ENCODE results near the gene CATSPERZ.
A peak's percentile ranks its signal among the peaks of the same experiment; 100 is the strongest.

The CATSPERZ gene

DNA sequence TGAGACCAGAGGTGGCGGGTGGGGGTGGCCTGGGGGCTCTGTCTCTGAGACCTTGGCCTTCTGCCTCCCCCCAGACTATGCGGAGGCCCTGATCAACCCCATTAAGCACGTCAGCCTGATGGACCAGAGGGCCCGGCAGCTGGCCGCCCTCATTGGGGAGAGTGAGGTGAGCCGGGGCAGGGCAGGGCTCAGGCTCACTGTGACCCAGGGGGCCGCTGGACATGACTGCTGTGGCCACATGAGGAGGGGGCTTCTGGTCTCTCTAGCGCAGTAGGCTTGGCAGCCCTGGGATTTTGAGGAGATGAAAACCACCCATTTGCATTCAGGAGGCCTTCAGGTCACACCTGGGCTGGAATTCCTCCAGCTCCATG, 36.2 kb upstream of the CATSPERZ start:
- no peak for DNase-seq (ENCODE audit: low read depth in 2 of 2)

GRCh38 chr11:64264371-64264852, 35.7 kb upstream of the CATSPERZ start:
- no peak for DNase-seq (ENCODE audit: low read depth in 2 of 2)

GRCh38 chr11:64265176-64266160, 34.7 kb upstream of the CATSPERZ start:
- no peak for DNase-seq (ENCODE audit: low read depth in 2 of 2)

DNA sequence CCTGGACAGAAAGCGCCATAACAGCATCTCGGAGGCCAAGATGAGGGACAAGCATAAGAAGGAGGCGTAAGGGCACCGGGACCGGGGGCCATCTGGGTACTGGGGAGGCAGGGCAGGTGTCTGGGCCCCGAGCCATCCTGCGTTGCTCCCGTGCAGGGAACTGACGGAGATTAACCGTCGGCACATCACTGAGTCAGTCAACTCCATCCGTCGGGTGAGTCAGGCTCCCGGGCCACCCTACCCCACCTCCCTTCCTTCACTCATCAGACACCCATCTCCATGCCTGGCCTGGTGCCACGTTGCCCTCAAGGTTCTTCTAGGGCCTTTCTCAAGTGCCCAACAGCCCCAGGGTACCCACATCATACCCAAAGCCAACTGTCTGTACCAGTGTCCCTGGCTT, 33.8 kb upstream of the CATSPERZ start:
- DNase-seq (ENCODE audit: low read depth in 2 of 2): no peak

DNA sequence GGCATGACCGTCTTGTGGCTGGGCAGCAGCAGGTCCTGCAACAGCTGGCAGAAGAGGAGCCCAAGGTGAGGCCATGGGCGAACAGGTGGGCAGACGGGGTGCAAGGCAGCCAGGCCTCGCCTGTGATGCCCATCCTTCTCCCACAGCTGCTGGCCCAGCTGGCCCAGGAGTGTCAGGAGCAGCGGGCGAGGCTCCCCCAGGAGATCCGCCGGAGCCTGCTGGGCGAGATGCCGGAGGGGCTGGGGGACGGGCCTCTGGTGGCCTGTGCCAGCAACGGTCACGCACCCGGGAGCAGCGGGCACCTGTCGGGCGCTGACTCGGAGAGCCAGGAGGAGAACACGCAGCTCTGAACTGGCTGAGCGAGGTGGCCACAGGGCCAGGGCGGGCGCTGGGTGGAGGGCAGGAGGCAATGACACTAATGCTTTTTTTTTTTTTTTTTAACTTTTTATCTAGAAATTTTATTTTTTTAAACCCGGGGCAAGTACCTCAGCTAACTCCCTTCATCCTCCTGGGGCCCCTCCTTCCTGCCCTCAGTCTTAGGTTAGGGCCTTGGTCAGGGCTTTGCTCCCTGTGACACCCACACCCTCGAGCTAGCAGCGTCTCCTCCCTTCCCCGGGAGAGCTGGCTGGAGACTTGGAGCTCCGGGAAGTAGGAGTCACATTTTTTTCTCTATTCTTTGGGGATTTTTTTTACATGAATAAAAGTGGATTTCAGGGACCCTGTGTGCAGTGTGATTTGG, 32.8 kb upstream of the CATSPERZ start:
- no peak for DNase-seq (ENCODE audit: low read depth in 2 of 2)

DNA sequence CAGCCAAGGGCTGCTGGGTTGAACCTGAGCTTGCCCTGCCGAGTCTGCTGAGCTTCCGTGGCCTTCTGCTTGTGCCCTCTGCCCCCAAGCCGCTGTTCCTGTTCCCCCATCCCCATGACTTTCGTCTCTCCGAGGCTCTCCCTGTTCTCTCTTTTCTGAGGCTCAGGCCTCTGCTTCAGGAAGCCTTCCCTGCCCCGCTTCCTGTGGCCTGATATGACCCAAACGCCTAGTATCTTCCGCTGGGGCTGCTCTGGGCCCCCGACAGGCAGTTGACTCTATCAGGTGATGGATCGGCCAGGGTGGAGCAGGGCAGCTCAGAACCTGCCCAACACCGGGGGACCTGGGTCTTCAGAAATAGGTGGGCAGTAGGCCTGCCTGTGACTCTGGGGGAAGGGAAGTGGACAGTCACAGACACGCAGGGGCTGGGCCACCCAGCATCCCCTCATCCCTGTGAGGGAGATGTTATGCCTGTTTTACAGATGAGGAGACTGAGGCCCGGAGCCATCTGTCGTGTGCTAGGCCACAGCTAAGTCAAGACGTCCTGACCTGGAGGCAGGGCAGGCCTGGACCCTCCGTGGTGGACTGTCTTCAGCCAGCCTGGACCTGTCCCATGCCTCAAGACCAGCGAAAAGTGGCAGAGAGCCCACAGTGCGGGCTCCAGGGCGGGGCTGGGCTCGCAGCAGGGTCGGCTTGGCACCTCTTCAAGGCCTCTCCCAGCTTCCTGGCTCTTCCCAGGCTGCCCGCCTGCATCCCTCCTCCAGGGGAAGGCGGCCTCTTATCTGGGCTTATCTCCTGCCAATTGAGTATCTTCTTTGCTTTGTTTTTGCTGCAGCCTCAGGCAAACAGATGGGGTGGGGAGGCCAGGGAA, 31.9 kb upstream of the CATSPERZ start:
- DNase-seq (ENCODE audit: low read depth in 2 of 2): no peak

DNA sequence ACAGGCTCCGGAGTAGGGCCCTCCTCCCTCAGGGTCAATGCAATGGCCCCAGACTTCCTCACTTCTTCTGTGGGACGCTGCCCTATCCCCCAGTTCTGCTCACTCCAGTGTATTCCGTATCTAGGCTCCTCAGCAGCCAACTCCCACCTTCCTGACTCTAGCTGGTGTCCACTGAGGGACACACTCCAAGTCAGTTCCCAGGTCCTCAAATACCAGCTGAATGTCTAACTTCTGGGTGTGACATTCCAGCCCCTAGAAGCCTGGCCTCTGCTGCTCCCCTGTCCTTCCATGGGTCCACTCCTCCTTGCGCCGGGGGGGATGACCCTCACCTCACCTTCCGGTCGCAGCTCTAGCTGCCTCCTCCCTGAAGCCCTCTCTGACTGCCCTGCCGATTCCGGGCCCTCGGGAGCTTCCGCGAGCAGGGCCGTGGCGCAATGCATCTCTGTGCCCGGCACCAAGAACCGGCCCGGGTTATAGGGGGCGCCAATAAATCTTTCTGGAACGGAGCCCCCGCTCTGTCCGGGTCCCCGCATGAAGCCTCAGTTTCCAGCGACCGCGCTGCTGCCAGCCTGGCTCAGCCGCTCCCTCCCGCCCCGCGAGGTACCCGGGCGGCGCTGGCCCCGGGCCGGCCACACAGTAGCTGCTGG, 31.1 kb upstream of the CATSPERZ start:
- DNase-seq (ENCODE audit: low read depth in 2 of 2): no peak

DNA sequence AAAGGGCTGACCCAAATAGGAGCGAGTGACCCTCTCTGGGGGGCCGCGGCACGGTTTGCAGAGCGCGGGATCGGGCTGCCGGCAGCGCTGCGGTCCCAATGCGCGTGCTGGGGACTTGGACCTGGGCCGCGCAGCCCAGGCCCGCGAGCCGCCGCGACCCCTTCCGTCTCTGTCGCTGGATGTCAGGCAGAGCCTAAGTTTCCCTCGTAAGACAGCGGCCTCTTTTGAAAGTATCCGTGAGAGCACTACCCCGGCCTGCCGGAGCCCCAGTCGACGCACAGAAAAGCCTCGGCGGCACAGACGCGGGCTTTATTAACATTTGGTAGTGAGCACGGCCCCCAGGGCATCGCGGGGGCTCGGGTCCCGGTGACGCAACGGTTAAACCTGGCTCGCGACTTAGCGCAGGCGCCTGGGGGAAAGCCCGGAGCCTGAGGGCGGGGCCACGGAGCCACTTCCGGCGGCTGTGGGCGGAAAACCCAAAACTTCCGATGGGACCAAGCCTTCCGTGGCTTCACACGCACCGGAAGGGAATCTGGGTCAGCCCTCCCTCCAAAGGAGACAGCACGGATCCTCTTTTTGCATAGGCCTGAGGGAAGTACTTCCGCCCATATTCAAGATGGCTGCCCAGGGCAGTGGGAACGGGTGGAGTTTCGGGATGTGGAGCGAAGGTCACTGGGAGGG, 30.5 kb upstream of the CATSPERZ start:
- DNase-seq (ENCODE audit: low read depth in 2 of 2): peak; percentile 94 to 96

DNA sequence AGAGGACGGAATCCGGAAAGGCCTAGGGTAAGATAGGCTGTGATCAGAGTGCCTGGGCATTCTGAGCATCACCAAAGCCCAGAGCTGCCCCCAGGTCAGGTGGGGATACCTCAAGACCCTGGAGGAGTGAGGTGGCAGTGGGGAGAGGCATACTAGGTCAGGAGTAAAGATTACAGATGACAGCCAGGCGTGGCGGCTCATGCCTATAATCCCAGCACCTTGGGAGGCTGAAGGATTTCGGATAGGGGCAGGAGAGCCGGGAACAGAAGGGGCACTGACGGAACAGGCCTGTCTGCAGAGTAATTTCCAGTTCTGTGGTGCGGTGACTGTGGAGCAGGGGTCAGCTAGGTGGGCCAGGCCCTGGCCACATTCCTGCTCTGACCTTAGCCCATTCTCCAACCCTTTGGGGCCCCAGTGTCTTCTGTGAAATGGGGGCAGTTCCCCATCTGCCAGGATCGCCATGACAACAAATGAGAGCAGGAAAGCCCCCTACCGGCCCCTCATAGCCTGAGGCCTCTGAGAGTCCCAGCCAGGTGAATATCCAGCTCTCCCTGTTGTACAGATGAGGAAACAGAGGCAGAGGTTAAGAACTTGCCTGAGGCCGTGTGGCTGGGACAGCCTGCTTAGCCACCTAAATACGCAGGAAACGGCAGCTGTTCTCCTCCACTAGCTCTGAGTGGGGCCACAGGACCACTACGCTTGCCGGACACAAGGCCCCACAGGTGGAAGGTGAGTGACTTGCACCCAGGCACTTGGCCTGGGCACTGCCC, 24.9 kb upstream of the CATSPERZ start:
- no peak for DNase-seq (ENCODE audit: low read depth in 2 of 2)

- DNase-seq (ENCODE audit: low read depth in 2 of 2): no peak
These were observed 24.3 kb upstream of the CATSPERZ start for GRCh38 chr11:64275841-64276240.

DNA sequence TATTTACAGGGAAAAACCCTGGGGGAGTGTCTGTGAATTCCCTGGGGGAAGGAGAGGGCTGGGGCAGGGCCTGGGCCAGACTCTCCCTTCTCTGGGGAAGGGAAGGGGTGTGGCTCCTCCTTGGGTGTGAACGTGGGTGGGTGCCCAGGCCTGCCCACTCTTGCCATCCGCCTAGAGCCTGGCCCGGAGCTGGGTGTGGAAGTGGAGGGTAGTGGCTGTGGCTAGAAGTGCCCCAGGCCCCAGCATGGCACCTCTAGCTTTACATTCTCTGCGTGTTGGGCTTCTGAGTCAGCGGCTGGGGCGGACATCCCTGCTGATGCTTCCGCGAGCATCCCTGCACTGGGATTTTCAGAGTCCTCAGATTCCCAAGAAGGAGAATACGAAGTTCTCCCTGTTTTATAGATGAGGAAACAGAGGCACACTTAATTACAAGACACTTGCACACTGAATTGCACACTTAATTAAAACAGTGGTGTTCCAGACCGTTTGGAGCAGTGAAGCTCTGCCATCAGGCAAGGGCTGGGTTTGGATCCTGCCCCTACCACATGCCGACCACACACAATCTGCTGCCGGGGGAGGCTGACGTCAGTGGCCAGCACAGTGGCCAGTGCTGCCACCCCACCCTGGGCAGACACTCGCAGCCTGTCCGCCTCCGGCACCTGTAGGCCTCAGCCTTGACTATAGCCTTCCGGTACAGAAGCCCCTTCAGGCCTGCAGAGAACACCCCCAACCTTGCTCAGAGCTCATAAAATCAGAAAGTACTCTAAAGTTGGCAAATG, 23.3 kb upstream of the CATSPERZ start:
- DNase-seq (ENCODE audit: low read depth in 2 of 2): no peak

DNA sequence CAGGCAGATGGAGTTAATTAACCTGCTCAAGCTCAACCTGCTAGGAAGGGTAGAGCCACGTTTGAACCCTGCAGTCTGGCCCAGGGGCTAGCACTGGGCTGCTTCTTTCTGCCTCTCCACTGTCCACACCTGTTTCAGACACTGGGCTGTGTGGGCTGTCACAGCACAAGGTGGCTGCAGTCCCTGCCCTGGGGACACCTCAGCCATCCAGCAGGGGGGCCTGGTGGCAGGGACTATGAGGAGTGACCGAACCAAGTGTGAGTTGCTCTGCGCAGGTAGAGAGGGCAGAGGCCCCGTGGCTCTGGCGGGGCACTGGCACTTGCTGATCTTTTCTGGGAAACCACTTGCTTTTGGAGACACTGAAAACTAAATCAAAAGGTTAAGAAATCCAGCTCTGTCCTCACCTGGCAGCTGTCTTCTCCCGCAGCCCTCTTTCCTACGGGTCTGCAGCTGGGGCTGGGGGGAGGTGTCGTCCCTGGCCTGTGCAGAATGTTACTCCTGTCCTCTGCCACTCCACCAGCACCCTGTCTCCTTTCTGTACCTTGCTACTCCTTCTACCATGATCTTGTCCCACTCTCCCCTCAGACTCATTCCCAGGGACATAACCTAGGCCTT, 21.5 kb upstream of the CATSPERZ start:
- DNase-seq (ENCODE audit: low read depth in 2 of 2): no peak

- no peak for DNase-seq (ENCODE audit: low read depth in 2 of 2)
These were observed 18.0 kb upstream of the CATSPERZ start for GRCh38 chr11:64281957-64282770.

- no peak for DNase-seq (ENCODE audit: low read depth in 2 of 2)
These were observed 17.1 kb upstream of the CATSPERZ start for GRCh38 chr11:64283092-64283491.

DNA sequence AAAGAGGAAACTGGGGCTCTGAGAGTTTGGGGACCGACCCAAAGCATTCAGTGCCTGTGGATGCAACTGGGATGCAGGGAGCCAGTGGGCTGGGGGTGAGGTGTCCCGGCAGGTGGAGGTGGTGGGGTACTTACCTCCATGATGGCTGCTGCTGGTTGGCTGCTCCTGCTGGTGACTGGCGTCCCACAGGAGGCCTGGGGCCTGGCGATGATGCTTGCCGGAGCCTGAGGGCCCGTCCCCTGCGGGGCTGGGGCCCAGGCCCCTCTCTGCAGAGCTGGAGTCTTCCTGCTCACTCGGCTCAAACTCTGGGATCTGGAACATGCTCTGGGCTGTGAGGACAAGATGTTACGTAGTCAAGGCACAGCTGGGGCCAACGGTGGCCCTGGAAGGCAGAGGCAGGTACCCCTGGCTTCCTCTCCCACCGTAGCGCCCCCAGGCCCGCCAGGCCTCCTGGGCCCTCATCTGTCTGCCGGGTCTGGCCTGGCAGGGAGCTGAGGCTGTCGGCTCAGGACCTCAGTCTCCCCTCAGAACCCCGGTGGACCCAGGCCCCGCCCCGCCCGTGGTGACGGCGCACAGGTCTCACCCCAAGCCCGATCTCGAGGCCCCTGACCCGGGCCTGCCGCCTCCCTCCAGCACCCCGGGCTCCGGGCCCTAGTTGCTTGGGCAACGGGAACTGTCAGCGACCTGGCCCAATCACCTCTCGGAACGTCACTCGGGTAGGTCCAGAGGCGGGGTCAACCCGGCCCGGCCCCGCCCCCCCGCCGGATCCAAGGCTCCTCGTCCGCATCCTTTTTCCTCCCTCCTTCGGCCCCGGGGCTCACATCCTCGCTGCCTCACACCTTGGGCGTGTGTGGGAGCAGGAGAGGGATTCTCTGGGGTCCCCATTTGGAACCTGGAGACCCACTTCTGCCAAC, 15.9 kb upstream of the CATSPERZ start, which contains the start of gene BAD:
BAD (minus strand) TSS at position 618 of the 914 bp plus-strand sequence; CDS start at position 321, 297 bp downstream.
- peak; percentile 84 to 86 for DNase-seq (ENCODE audit: low read depth in 2 of 2)
